GM19467 (cell line): ENCODE measurements around the gene EFEMP1.

ENCODE experiments used
- ATAC-seq: cut with Tn5 transposase; IDR thresholded peaks from one replicate; pipeline ENCODE4 v1.9.1; 2021; ENCODE audit warnings: mild to moderate bottlenecking, moderate library complexity; ENCODE audit not compliant: unreplicated experiment

The EFEMP1 gene

GRCh38 chr2:55934337-55934736, 10.8 kb upstream of the EFEMP1 start:
- ATAC-seq, result no peak

- no peak for ATAC-seq
Observed at GRCh38 chr2:55932843-55933242, 9.3 kb upstream of the EFEMP1 start.

- no peak for ATAC-seq
Observed at GRCh38 chr2:55931281-55931680, 7.7 kb upstream of the EFEMP1 start.

GRCh38 chr2:55929476-55929875, 5.9 kb upstream of the EFEMP1 start:
- no peak for ATAC-seq

- no peak for ATAC-seq
Observed at GRCh38 chr2:55926974-55927373, 3.4 kb upstream of the EFEMP1 start.

GRCh38 chr2:55926246-55926645, 2.7 kb upstream of the EFEMP1 start:
- ATAC-seq, result no peak

GRCh38 chr2:55923982-55924321, 370 bp upstream of the EFEMP1 start:
- ATAC-seq, result no peak

- ATAC-seq, result no peak
Observed at GRCh38 chr2:55922291-55922907, 1.2 kb downstream of the EFEMP1 start.

GRCh38 chr2:55919574-55919973, 4.0 kb downstream of the EFEMP1 start:
- ATAC-seq, result no peak

- ATAC-seq, result no peak
Observed at GRCh38 chr2:55918856-55919255, 4.7 kb downstream of the EFEMP1 start.

- ATAC-seq, result no peak
Observed at GRCh38 chr2:55917713-55918390, 5.7 kb downstream of the EFEMP1 start.

GRCh38 chr2:55917117-55917516, 6.5 kb downstream of the EFEMP1 start:
- peak; percentile 54 for ATAC-seq

GRCh38 chr2:55916473-55917049, 7.0 kb downstream of the EFEMP1 start:
- ATAC-seq, result peak; percentile 26

GRCh38 chr2:55914786-55915185, 8.8 kb downstream of the EFEMP1 start:
- ATAC-seq, result no peak

- ATAC-seq, result no peak
Observed at GRCh38 chr2:55912926-55913325, 10.7 kb downstream of the EFEMP1 start.

- ATAC-seq, result no peak
Observed at GRCh38 chr2:55910077-55910476, 13.5 kb downstream of the EFEMP1 start.

- ATAC-seq, result no peak
Observed at GRCh38 chr2:55907686-55908085, 15.9 kb downstream of the EFEMP1 start.

GRCh38 chr2:55906993-55907392, 16.6 kb downstream of the EFEMP1 start:
- no peak for ATAC-seq

GRCh38 chr2:55903727-55904126, 19.9 kb downstream of the EFEMP1 start:
- ATAC-seq, result no peak

- ATAC-seq, result no peak
Observed at GRCh38 chr2:55902971-55903370, 20.6 kb downstream of the EFEMP1 start.

- ATAC-seq, result no peak
Observed at GRCh38 chr2:55902429-55902828, 21.2 kb downstream of the EFEMP1 start.

- ATAC-seq, result no peak
Observed at GRCh38 chr2:55901941-55902340, 21.6 kb downstream of the EFEMP1 start.

- ATAC-seq, result no peak
Observed at GRCh38 chr2:55901322-55901721, 22.3 kb downstream of the EFEMP1 start.
